ENCODE results near the gene TRABD2B.

Gene TRABD2B

DNA sequence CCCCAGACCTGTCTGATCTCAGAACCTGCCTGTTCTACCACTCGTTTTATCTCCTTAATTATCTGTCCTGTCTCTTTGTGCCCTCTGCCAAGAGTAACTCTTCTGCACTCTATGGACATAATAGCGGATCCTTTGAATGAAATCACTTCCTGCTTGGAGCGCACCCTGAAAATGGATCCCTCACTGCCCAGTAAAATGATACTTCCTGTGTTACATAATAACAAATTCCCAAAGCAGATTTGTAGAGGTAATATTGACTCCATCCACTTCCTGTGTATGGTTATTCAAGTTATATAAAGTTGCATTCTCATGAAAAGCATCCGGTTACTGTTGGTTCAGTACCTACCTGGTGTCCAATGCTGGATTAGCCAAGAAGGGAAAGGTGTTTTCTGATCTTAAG, 246.0 kb downstream of the TRABD2B start:
- DNase-seq (ENCODE audit: insufficient read length, low spot score) (no peak), FAIRE-seq (no peak)
- TF ChIP-seq, protein P1, sequence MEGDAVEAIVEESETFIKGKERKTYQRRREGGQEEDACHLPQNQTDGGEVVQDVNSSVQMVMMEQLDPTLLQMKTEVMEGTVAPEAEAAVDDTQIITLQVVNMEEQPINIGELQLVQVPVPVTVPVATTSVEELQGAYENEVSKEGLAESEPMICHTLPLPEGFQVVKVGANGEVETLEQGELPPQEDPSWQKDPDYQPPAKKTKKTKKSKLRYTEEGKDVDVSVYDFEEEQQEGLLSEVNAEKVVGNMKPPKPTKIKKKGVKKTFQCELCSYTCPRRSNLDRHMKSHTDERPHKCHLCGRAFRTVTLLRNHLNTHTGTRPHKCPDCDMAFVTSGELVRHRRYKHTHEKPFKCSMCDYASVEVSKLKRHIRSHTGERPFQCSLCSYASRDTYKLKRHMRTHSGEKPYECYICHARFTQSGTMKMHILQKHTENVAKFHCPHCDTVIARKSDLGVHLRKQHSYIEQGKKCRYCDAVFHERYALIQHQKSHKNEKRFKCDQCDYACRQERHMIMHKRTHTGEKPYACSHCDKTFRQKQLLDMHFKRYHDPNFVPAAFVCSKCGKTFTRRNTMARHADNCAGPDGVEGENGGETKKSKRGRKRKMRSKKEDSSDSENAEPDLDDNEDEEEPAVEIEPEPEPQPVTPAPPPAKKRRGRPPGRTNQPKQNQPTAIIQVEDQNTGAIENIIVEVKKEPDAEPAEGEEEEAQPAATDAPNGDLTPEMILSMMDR (IDR thresholded peaks at IDR 0.05; ENCODE audit: insufficient read depth, missing control alignments) = no peak

GRCh38 chr1:47745715-47746609, 251.2 kb downstream of the TRABD2B start:
- FAIRE-seq (no peak), DNase-seq (ENCODE audit: insufficient read length, low spot score) (no peak)
- TF ChIP-seq, protein P1 (IDR thresholded peaks at IDR 0.05; ENCODE audit: insufficient read depth, missing control alignments) = no peak

GRCh38 chr1:47742890-47743760, 254.1 kb downstream of the TRABD2B start:
- TF ChIP-seq, protein P1 (IDR thresholded peaks at IDR 0.05; ENCODE audit: insufficient read depth, missing control alignments) = no peak
- no peak for DNase-seq (ENCODE audit: insufficient read length, low spot score)
- no peak for FAIRE-seq

- TF ChIP-seq, protein P1 (IDR thresholded peaks at IDR 0.05; ENCODE audit: insufficient read depth, missing control alignments) = peak; percentile 69
- FAIRE-seq (no peak), DNase-seq (ENCODE audit: insufficient read length, low spot score) (no peak)
Measured at GRCh38 chr1:47738560-47739182, 258.5 kb downstream of the TRABD2B start.

DNA sequence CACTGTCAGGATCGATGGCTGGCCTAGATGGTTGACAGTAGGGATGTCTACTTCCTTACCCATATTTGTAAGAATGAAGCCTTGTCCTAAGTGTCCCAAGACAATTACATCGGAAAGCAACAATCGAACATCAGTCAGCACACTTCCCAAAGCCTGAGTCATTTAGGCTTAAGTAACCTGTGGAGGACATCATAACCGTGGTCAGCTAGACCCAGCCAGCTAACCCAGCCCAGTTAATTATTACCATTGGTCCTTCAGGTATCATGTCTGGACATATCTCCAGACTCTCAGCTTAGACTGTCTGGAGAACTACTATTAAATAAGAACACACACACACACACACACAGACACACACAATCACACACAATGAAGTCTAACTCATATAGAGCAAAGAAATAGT, 264.7 kb downstream of the TRABD2B start:
- FAIRE-seq (no peak), DNase-seq (ENCODE audit: insufficient read length, low spot score) (no peak)
- TF ChIP-seq, protein P1 (IDR thresholded peaks at IDR 0.05; ENCODE audit: insufficient read depth, missing control alignments) = no peak

DNA sequence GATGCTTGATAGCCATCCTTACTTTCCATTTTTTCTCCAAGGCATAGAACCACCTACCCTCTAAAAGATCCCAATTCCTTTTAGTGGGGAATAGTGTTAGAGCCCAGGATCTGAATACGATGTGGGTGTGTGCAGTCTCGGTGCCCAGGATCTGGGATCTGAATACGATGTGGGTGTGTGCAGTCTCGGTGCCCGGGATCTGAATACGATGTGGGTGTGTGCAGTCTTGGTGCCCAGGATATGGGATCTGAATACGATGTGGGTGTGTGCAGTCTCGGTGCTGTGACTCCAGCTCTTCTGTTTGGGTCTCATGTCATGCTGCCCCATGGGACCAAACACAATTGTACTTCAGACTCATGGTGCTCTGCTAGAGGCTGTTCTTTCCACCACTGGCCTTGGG, 265.5 kb downstream of the TRABD2B start:
- TF ChIP-seq, protein P1 (IDR thresholded peaks at IDR 0.05; ENCODE audit: insufficient read depth, missing control alignments) = no peak
- no peak for DNase-seq (ENCODE audit: insufficient read length, low spot score)
- FAIRE-seq = no peak

Data from D721Med (cell line).